HG03280 (cell line): Measurements from ENCODE around the gene UCP2.

Experiments
- ATAC-seq: cut with Tn5 transposase; IDR thresholded peaks from one replicate; pipeline ENCODE4 v1.9.1; 2021; ENCODE audit warnings: mild to moderate bottlenecking, moderate library complexity; ENCODE audit not compliant: unreplicated experiment

UCP2 gene

GRCh38 chr11:74010306-74011300, 28.0 kb upstream of the UCP2 start:
- no peak for ATAC-seq

GRCh38 chr11:74009675-74010305, 27.1 kb upstream of the UCP2 start:
- ATAC-seq = no peak

GRCh38 chr11:74009230-74009547, 26.5 kb upstream of the UCP2 start:
- ATAC-seq = no peak

GRCh38 chr11:74008373-74009229, 26.0 kb upstream of the UCP2 start, which contains the start of gene UCP3:
Gene UCP3, minus strand, starts transcription at chr11:74009085. Its CDS starts 2,043 bp downstream, at chr11:74007042.
- ATAC-seq = no peak

GRCh38 chr11:74007691-74008372, 25.2 kb upstream of the UCP2 start:
- no peak for ATAC-seq

- no peak for ATAC-seq
These were observed 24.2 kb upstream of the UCP2 start for GRCh38 chr11:74006743-74007304.

- no peak for ATAC-seq
These were observed 23.3 kb upstream of the UCP2 start for GRCh38 chr11:74005721-74006517.

- no peak for ATAC-seq
These were observed 22.3 kb upstream of the UCP2 start for GRCh38 chr11:74004759-74005615.

GRCh38 chr11:74004046-74004695, 21.5 kb upstream of the UCP2 start:
- ATAC-seq = no peak

- ATAC-seq = no peak
These were observed 20.2 kb upstream of the UCP2 start for GRCh38 chr11:74002832-74003231.

GRCh38 chr11:74001822-74002286, 19.2 kb upstream of the UCP2 start:
- no peak for ATAC-seq

GRCh38 chr11:74000307-74001133, 17.9 kb upstream of the UCP2 start:
- no peak for ATAC-seq

GRCh38 chr11:73999581-74000306, 17.1 kb upstream of the UCP2 start:
- no peak for ATAC-seq

- ATAC-seq = no peak
These were observed 16.4 kb upstream of the UCP2 start for GRCh38 chr11:73998846-73999575.

- ATAC-seq = no peak
These were observed 14.6 kb upstream of the UCP2 start for GRCh38 chr11:73997120-73997770.
